Stomach (tissue), 9 donors: ENCODE measurements around the gene YAE1. TPM values are rescaled to one million over a fixed set of nuclear protein-coding genes. Genes with fewer than 3 reads are reported as not detected.

ENCODE experiments used
- DNase-seq, 2 donors: peaks; one replicate each; pipeline versions ENCODE4 v3.0.0 to v3.0.0-alpha.2; 2013 to 2019
- H3K27ac ChIP-seq, 5 donors: fragments of 200-600 bp in 4 of 5; sonication (generic) in 4 of 5; one replicate each; pipeline ENCODE4 v1.5.1; 2013 to 2019; ENCODE audit warnings: mild to moderate bottlenecking in 1 of 5, moderate library complexity in 1 of 5
- H3K27me3 ChIP-seq, 3 donors: fragments of 200-600 bp; sonication (generic); one replicate each; pipeline ENCODE4 v1.5.1; 2017 to 2019; ENCODE audit warnings: mixed run types in 1 of 3
- H3K36me3 ChIP-seq, 4 donors: fragments of 200-600 bp; sonication (generic); 1 replicate in 3 of 4; 2 replicates in 1 of 4; pipeline ENCODE4 v1.5.1; 2016 to 2019
- H3K4me1 ChIP-seq, 4 donors: fragments of 200-600 bp; sonication (generic); one replicate each; pipeline ENCODE4 v1.5.1; 2016 to 2019
- H3K4me3 ChIP-seq, 4 donors: fragments of 200-600 bp; sonication (generic) in 3 of 4; one replicate each; pipeline ENCODE4 v1.5.1; 2016 to 2019; ENCODE audit warnings: mild to moderate bottlenecking in 1 of 4
- H3K9me3 ChIP-seq, 4 donors: fragments of 200-600 bp; sonication (generic); one replicate each; pipeline ENCODE4 v1.5.1; 2016 to 2019
- CTCF ChIP-seq, 7 experiments: fragments of 450-650 bp in 4 of 7; fragments of 200-600 bp in 3 of 7; sonication (generic) in 3 of 7; IDR thresholded peaks; one replicate each; pipeline ENCODE4 v1.5.1; 2016 to 2019; ENCODE audit warnings: antibody characterized with exemption in 7 of 7, control low read depth in 2 of 7, mild to moderate bottlenecking in 1 of 7
- EP300 ChIP-seq: sonication (generic); formaldehyde crosslinking; IDR thresholded peaks from one replicate; pipeline ENCODE4 v1.6.1; 2017; ENCODE audit warnings: antibody characterized with exemption
- POLR2A ChIP-seq, 4 donors: fragments of 450-650 bp; IDR thresholded peaks; one replicate each; pipeline ENCODE4 v1.6.1; 2016; ENCODE audit warnings: antibody characterized with exemption in 4 of 4, control low read depth in 2 of 4, mild to moderate bottlenecking in 1 of 4, moderate library complexity in 1 of 4
- POLR2AphosphoS5 ChIP-seq, 3 donors: sonication (generic); formaldehyde crosslinking; IDR thresholded peaks; one replicate each; pipeline ENCODE4 v1.6.1; 2016; ENCODE audit warnings: antibody characterized with exemption in 3 of 3
- WGBS, 5 donors: extraction: QIAGEN DNeasy Blood & Tissue Kit in 3 of 5; methylation state at CpG; one replicate each; pipeline versions ENCODE4 v1.1.5 to v1.1.7; 2013 to 2018; 5-methylcytosine and 5-hydroxymethylcytosine counted together
- intact Hi-C: fragments of 100-400 bp; cut with DNase I; formaldehyde crosslinking; loops from one replicate; pipeline ENCODE4 v1.15.1; 2023; ENCODE audit warnings: low total_unique reads
- polyA plus RNA-seq, 3 donors: library from polyadenylated mRNA; stranded (reverse); fragments of 200-250 nt; gene quantifications; one replicate each; pipeline ENCODE4 v1.2.3, GENCODE V29; 2013
- total RNA-seq, 5 donors: library from RNA; depleted of rRNA; stranded (reverse); fragments of >200 nt; gene quantifications; one replicate each; pipeline versions ENCODE4 v1.1.0 to v1.2.3, GENCODE V29; 2014 to 2016
- donor health status: healthy with polysubstance abuse.
- donor health status: Bipolar disorder and iron deficiency.
- donor health status: healthy.

The YAE1 gene
- total and polyA plus RNA-seq, 8 donors = 1.2 to 38.6 (median 21.7) TPM

- Histone ChIP-seq H3K27me3 (peaks cover 0 to 4% (median 0%) of the 10 kb centered on the region in 3 donors), H3K36me3 (no peaks in the 10 kb centered on the region), H3K27ac (no peak overlapping the region), H3K4me1 (no peaks in the 10 kb centered on the region), H3K4me3 (no peak overlapping the region), H3K9me3 (no peaks in the 10 kb centered on the region)
- DNase-seq = peak in 1 of 2 donors; percentile 51
- 36 to 82% (median 56%) methylated on average over 4 of the region's 4 CpGs for WGBS, 5 donors
- TF ChIP-seq POLR2AphosphoS5 (IDR thresholded peaks at IDR 0.05) (no peak), CTCF (IDR thresholded peaks at IDR 0.05) (no peak), POLR2A (IDR thresholded peaks at IDR 0.05) (no peak), EP300 (no peak)
- intact Hi-C loops = no loop called here
These were observed 33.4 kb upstream of the YAE1 start for GRCh38 chr7:39532832-39533231.

- Histone ChIP-seq H3K27me3 (peaks cover 0 to 4% (median 0%) of the 10 kb centered on the region in 3 donors), H3K9me3 (no peaks in the 10 kb centered on the region), H3K4me1 (no peaks in the 10 kb centered on the region), H3K27ac (no peak overlapping the region), H3K4me3 (no peak overlapping the region), H3K36me3 (no peaks in the 10 kb centered on the region)
- WGBS, 5 donors = 38 to 74% (median 56%) methylated on average over 1 of the region's 1 CpG
- no peak for DNase-seq
- TF ChIP-seq CTCF (IDR thresholded peaks at IDR 0.05) (no peak), POLR2A (IDR thresholded peaks at IDR 0.05) (no peak), EP300 (no peak), POLR2AphosphoS5 (IDR thresholded peaks at IDR 0.05) (no peak)
- intact Hi-C loops = no loop called here
These were observed 31.6 kb upstream of the YAE1 start for GRCh38 chr7:39534599-39534998.

- H3K4me3 ChIP-seq = no peak overlapping the region
- no peak for TF ChIP-seq CTCF (IDR thresholded peaks at IDR 0.05)
- no peak for TF ChIP-seq EP300
- no peak for TF ChIP-seq POLR2AphosphoS5 (IDR thresholded peaks at IDR 0.05)
- no peak for TF ChIP-seq POLR2A (IDR thresholded peaks at IDR 0.05)
- peaks cover 0 to 4% (median 0%) of the 10 kb centered on the region in 3 donors for H3K27me3 ChIP-seq
- H3K27ac ChIP-seq = no peak overlapping the region
- H3K9me3 ChIP-seq = no peaks in the 10 kb centered on the region
- no peak for DNase-seq
- H3K4me1 ChIP-seq = no peaks in the 10 kb centered on the region
- H3K36me3 ChIP-seq = no peaks in the 10 kb centered on the region
- intact Hi-C loops = no loop called here
These were observed 31.1 kb upstream of the YAE1 start for GRCh38 chr7:39535064-39535463.

GRCh38 chr7:39535720-39536119 lies 30.5 kb upstream of the YAE1 start:
- no peaks in the 10 kb centered on the region for H3K36me3 ChIP-seq
- H3K4me3 ChIP-seq = no peak overlapping the region
- no peaks in the 10 kb centered on the region for H3K9me3 ChIP-seq
- no peak overlapping the region for H3K27ac ChIP-seq
- DNase-seq = no peak
- peaks cover 0 to 4% (median 0%) of the 10 kb centered on the region in 3 donors for H3K27me3 ChIP-seq
- intact Hi-C loops = no loop called here
- WGBS, 5 donors = 80 to 89% (median 88%) methylated on average over 3 of the region's 3 CpGs
- TF ChIP-seq EP300 (no peak), POLR2AphosphoS5 (IDR thresholded peaks at IDR 0.05) (no peak), CTCF (IDR thresholded peaks at IDR 0.05) (no peak), POLR2A (IDR thresholded peaks at IDR 0.05) (no peak)
- H3K4me1 ChIP-seq = no peaks in the 10 kb centered on the region
